HG03095 (cell line): ENCODE data around the gene TXNDC11.

ENCODE experiments used
- ATAC-seq: cut with Tn5 transposase; IDR thresholded peaks from one replicate; pipeline ENCODE4 v1.9.1; 2021; ENCODE audit warnings: moderate library complexity; ENCODE audit not compliant: unreplicated experiment

The TXNDC11 gene

GRCh38 chr16:11633113-11633512 is 109.5 kb downstream of the TXNDC11 start:
- ATAC-seq, result no peak

GRCh38 chr16:11632455-11632939 is 110.2 kb downstream of the TXNDC11 start:
- no peak for ATAC-seq

GRCh38 chr16:11631214-11631613 is 111.4 kb downstream of the TXNDC11 start:
- no peak for ATAC-seq

- no peak for ATAC-seq
Observed at GRCh38 chr16:11630768-11631056, 111.9 kb downstream of the TXNDC11 start.

- ATAC-seq, result no peak
Observed at GRCh38 chr16:11630046-11630767, 112.5 kb downstream of the TXNDC11 start.
